NCI-H2196 (cell line): ENCODE measurements around the gene MAB21L1.

Experiments used
- DNase-seq: peaks from one replicate; lab custom pipeline; 2025; ENCODE audit not compliant: unreplicated experiment; lab: John Stamatoyannopoulos, UW

MAB21L1 gene

DNA sequence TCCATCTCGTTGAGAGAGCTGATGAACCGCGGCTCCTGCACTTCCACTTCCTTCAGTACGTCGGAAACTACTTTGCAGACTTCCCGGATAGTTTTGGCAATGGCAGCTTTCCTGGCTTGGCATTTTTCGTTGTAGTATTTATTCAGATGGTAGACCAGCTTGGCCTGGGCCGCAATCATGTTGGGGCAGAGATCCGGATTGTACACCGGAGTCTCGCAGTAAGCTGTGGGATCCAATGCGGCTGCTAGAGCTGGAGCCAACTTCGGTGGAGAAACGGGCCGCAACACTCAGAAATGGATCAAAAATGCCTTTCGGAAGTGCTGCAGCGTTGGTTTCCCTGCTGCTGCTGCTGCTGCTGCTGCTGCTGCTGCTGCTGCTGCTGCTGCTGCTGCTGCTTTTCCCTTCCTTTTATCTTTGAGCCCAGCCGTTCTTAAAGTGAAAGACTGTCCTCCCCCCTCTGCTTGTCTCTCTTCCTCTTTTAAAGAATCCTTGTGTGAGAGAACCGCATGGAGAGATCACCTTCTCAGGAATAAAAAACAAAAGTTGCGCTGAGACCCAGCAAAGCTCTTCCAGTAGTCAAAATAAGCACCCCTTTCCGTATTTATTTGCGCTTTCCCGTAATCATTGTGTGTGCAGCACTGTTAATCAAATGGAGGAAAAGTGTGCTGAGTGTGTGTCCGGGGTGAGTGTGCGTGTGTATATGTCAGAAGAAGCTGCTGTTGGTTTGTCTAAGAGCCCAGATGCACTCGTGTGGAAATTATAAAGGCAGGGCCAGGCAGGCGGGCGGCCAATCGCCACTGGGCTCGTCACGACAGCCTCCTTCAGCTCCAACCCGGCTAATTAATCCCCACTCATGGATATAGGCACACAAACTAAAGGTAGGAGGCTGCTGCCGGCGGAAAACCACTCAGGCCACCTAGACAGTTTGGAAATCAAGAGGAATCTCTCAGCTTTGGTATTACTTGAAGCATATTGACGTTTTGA is at the start of gene MAB21L1:
MAB21L1 (minus strand) TSS at position 730 of the 984 bp plus-strand sequence; CDS start at position 179, 551 bp downstream.
- no peak for DNase-seq

GRCh38 chr13:35524171-35524570 is 47.7 kb upstream of the MAB21L1 start:
- no peak for DNase-seq

- no peak for DNase-seq
These were observed 42.0 kb upstream of the MAB21L1 start for GRCh38 chr13:35518337-35518946.

- DNase-seq: no peak
These were observed 38.5 kb upstream of the MAB21L1 start for GRCh38 chr13:35514801-35515502.

- no peak for DNase-seq
These were observed 37.6 kb upstream of the MAB21L1 start for GRCh38 chr13:35514061-35514477.

GRCh38 chr13:35512271-35512920 is 35.9 kb upstream of the MAB21L1 start:
- no peak for DNase-seq

DNA sequence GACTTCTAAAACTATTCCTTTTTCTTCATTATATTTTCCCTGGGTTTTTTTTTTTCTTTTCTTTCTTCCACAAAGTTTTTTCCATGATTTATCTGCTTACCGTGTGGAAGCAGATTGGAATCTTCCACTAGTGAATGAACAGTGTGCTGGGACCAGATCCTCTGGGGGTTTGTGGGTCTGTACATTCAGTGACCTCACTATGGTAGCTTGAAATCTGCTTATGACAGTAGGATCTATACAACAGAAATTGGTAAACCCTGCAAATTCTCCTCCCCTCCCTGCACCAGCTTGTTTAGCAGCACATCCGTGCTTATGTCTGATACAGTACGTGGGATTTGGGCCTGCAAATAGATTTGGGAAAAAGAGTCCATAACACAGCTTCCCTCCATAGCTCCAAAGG is 26.0 kb upstream of the MAB21L1 start:
- DNase-seq: no peak

DNA sequence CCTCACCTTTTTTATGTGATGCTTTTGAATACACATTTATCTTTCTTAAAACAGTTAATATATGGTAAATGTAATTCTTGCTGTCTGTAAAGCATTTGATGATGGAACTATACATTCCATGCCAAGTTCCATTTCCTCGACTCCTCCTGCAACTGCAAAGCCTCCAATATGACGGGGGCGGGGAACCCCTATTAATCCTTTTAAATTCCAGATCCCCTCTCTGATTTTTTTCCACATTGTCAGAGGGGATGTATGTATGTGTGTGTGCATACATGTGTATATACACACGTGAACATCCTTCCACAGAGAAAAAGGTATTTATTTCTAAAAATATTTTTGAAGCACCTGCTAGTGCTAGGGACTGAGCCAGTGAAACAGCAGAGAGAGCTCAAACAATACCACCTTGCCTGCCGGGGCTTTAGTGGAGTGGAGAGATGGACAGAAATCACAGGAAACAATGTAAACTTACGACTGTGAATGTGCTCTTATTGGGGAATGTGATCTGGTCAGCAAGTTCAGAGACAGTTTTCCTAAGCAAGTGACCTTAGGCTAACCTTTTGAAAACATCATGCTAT is 25.3 kb upstream of the MAB21L1 start:
- DNase-seq: no peak

DNA sequence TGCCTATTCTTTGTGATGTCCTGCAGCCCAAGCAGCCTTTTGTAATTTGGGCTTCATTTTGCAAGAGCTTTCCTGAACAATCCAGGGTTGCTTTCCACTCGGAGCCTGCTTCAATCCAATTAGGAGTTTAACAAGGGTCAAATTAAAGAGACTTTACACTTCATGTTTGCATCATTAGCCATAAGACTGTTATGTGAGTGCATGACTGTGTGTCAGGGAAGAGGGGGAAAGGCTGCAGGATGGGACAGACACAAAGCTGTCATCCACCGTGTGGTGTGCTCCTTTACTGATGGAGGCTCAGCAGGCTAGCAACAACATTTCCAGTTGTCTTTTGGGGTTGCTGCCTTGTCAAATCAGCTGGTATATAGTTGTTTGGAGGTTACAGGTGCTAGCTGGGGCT is 23.7 kb upstream of the MAB21L1 start:
- DNase-seq: no peak

DNA sequence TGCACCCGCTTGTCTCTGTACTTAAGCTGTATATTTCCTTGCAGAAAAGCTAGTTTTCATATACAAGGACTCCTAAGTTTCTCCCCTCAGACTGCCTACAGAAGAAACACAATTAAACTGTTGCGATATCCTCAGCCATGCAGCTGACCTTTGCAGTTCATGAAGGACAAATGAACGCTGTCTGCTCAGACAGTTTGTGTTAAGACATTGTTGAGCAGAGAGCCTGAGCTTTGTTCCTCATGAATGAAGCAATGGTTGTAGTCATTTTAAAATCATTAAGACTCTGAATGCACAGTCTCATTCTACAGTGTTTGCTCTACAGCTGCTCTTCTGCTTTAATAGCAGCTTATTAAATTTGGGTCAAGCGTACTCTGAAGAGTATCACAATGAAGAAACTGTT is 23.2 kb upstream of the MAB21L1 start:
- no peak for DNase-seq

DNA sequence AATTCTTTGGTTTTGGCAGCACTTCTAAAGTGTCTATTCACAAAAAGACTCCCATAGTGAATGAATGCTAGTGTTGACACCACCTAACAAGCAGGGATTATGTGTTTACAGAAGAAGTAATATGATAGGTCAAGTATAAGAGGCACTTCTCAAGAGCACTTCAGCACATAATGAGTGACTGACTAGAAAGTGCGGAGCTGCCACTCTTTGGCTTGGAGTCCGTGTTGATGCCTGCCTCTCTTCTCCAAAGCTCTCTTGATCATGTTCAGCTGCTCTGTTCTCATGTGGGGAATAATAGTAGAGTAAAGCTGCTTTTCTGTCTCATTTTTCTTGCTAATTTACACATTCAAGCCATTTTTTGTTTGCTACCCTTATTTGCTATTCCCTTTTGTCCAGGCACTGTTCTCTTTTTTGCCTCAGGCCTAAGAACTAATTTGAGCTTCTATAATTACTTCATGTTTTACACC is 22.7 kb upstream of the MAB21L1 start:
- peak; percentile 68 for DNase-seq

DNA sequence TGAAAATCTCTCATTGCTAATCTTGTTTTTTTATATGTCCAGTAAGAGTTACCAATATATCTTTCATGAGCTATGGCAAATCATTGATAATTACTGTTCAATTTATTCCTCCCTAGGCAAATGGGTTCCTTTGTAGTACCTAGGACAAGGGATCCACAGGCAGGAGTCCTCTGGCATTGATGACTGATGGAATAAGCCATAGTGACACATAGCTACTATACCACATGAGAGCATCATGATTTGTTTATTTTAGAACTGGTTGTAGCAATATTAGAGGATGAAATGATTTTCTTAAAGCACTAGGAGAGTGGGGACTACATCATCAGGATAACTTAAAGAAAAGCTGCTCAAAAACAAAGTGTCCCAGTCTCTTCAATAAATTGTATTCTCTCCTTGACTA is 21.7 kb upstream of the MAB21L1 start:
- no peak for DNase-seq

- no peak for DNase-seq
These were observed 20.4 kb upstream of the MAB21L1 start for GRCh38 chr13:35496761-35497386.

DNA sequence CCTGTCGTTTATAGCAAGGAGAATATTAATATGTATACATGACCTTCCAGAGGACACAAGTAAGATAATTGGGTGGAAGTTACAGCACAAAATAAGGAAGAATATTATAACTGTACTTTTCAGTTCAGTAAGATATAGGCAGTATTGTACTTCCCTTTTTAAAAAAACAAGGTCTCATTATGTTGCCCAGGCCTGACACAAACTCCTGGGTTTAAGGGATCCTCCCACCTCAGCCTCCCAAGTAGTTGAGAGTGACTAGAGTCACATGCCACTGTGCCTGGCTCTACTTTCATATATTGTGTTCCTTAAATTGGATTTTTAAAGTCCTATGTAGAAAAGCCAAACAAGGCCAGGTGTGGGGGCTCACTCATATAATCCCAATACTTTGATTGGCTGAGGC is 19.5 kb upstream of the MAB21L1 start:
- no peak for DNase-seq

DNA sequence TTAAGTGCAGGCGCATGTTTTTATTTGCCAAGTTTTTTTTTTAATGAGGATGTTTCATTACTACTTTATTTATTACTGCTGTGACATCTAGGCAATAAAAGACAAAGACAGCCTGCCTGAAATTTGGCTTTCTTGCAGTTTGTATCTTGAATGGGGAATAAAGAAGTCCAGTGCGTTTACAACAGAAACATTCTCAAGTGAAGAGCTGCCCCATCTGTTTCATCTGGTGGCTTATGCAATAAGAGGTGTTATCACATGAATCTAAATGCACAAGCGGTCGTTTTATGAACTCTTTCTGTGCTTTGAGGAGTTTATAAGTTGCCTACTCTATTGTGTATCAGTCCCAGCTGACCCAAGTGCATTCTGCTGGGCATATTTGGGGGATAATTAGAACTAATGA is 12.6 kb upstream of the MAB21L1 start:
- DNase-seq: no peak

DNA sequence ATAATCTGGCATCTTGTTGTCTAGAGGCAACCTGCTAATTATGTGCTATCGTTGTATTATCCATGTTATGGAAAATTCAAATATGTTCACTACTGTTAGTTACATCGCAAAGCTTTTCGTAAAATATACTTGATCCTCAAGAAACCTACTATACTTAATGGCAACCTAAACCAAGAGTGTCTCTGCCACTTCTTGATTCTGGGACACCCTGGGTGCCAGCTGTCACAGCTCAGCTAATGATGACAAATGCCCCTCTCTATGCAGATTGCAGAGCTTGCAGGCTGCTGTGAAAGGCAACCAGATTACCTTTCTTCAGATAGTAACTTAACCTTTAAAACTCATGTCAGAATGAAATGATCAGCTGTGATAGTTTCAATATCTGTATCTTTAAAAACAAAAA is 8.9 kb upstream of the MAB21L1 start:
- DNase-seq: no peak

DNA sequence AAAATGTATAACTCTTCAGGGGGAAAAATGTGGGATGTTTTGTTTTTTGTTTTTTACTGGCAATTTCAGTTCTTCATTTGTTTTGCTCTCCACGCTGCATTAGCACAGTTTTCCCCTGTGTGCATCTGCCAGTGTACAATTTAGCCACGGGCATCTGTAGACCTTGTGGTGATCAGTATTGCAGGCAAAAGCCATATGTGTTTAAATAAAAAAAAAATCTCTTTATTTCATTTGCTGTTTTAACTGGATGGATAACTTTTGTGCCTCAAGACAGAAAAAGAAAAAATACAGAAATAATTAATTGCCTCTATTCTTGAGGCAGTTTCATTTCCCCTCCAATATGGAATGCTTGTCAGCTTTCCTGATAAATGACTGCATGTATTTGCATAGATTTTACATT is 7.9 kb upstream of the MAB21L1 start:
- DNase-seq: no peak

- DNase-seq: no peak
These were observed 7.3 kb upstream of the MAB21L1 start for GRCh38 chr13:35483761-35484160.

GRCh38 chr13:35482527-35482926 is 6.0 kb upstream of the MAB21L1 start:
- DNase-seq: no peak

- no peak for DNase-seq
These were observed 5.3 kb upstream of the MAB21L1 start for GRCh38 chr13:35481777-35482176.
